GM19043 (cell line): ENCODE data around the gene CRYBG1.
"Not testable (repeated sequence)": the region's sequence is repeated elsewhere in the genome, so short reads cannot be mapped to it uniquely, and the experiment has no call there.

ENCODE experiments used
- ATAC-seq: cut with Tn5 transposase; IDR thresholded peaks from one replicate; pipeline ENCODE4 v1.9.1; 2021; ENCODE audit warnings: low read depth; ENCODE audit not compliant: unreplicated experiment

Gene CRYBG1

GRCh38 chr6:106370639-106371038 is 10.1 kb downstream of the CRYBG1 start:
- ATAC-seq, result no peak

DNA sequence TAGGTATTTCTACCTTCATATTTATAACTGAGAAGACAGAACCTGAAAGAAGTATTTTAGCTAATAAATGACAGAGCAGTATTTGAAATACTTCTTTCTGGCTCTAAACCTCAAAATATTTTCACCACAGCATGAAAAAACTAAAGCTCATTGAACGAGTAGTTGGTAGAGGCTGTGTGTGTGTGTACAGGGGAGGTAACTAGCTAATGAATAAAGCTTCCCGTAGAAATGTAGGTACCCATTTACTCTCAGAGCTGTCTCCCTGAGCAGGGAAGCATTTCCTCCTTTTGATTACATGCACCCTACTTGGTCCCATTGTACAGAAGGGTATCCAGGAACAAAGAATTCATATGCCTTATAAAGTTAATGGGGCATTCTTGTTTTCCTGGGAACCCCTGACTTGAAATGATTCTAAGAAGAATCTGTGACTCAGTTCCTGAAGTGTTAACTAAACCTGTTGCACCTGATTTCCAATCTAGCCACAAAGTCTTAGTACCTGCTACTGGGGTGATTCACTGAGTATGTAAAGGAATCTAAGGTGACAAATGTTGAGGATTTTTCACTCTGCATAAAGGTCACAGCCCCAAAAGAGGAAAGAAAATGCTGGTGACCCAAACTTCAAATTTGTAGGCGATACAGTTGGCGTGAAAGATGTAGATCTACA is 12.5 kb downstream of the CRYBG1 start:
- ATAC-seq, result no peak

GRCh38 chr6:106373502-106374239 is 13.2 kb downstream of the CRYBG1 start:
- ATAC-seq, result no peak

DNA sequence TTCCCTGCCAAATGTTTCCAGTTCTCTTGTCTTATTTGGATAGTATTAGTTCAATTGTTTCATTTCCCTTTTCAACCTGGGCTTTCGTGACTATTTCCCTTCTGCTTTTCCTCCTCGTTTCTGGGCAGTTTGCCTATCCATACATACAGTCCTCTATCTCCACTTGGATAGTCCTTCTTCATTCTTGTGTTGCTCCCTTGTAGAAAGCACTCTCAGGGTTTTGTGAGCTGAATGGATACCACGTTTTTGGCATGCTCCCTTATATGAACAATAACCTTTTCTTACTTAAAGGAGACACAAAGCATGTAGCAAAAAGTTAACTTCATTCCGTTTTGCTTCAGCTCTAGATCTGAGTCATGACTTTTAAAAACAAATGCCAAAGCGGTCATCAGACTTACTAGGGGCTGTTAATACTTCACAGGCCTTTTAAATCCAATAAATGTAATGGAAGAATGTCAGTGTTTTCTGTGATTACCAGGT is 16.6 kb downstream of the CRYBG1 start:
- no peak for ATAC-seq

- no peak for ATAC-seq
These were observed 19.4 kb downstream of the CRYBG1 start for GRCh38 chr6:106379951-106380350.

DNA sequence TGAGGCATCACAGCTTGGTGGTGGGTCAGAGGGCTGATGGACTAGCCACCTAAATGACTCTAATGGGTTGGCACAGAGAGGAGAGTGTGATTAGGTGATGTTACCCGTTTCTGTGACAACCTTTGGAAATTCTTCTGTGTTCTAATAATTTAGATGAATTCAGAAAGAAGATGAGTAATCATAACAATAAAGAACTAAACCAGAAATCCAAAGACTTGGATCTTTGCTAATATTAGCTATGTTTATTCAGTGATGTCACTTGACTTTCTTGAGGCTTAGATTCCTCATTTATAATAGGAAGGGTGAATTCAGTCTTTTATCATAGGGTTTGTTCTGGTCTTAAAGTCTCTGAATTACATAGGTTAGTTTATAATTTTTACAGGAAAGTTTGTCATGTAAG is 19.9 kb downstream of the CRYBG1 start:
- ATAC-seq, result no peak

DNA sequence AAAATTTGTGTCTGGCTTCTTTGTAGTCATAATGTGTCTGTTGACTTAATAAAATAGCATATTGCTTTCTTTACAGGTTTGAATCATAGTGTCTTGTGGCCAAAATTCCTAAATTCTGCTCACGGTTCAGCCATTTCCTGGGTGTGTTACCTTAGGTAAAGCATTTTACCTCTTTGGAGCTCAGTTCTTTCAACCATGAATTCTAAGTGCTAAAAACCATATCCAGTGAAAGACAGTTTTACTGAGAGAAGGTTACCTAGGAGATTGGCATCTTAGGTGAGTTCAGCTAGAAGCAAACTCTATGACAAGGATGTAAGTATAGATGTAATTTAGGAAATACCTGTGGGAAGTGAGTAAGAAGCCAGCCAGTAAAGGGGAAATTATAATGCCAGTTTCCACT is 20.7 kb downstream of the CRYBG1 start:
- ATAC-seq, result no peak

DNA sequence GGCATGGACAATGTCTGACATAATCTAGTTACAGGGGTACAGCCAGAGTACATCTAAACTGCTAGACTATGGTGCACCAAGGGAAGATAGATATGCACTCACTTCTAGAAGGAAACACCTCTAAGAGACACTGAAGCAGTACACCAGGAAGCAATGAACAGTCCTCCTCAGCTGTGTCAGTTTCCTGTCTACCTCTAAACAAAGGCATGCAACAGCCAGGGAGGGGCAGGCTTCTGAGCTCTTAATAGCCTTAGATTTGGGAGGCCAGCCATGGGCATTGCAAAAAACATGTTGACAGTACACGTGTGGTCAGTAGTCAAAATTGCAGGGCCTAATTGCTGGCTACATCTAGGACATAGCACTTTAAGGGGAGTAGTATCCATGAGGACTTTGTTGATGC is 21.4 kb downstream of the CRYBG1 start:
- no peak for ATAC-seq

DNA sequence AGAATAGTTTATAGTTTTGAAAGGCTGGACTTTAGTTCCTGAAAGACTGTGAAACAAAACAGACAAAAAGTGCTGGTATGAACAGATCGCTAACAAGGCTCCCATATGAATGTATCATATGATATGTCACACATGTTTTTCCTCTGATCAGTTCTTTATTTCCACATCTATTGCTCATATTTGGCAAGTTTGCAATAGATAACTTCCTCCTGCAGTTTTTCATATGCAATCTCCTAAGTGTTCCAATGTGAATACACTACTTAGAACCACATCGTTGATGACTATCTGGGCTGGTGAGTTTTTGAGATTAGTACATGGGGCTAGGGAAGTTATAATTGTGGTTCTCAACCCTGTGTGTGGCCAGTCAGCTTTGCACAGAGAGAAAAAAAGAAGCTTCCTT is 23.1 kb downstream of the CRYBG1 start:
- no peak for ATAC-seq

DNA sequence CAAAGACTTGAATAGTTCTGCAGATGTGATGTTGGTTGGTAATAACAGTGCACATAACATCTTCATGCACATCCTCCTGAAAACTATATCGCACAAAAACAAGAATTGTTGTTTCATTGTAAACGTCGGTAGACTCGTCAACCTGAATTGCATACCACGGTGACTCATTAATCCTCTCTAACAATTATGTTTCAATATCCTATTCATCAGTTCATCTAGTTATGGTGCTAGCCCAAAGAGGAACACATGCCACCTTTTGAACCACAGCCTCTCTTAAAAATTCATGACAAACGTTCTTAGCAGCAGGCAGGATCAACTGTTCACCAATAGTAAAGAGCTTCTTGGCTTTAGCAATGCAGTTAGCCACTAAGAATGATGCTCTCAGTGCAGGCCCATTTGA is 25.0 kb downstream of the CRYBG1 start:
- ATAC-seq, result no peak

- ATAC-seq, result no peak
These were observed 27.4 kb downstream of the CRYBG1 start for GRCh38 chr6:106387875-106388274.

DNA sequence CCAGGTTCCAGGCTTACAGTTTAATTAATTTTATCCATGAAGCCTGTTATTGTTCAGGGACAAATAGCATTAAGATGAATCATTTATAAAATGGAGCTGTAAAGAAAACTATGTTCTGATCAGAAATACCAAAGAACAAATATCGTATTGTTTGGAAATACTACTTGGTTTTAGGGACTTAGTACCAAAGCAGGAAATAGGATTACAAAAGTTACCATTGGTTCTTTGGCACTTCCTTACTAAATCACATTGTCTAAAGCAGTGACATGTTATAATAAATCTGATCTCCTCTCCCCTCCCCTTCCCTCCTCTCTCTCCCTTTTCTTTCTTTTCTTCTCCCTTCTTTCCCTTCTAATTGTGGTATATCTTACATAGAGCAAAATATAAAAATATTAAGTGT is 29.6 kb downstream of the CRYBG1 start:
- no peak for ATAC-seq

- no peak for ATAC-seq
These were observed 36.1 kb downstream of the CRYBG1 start for GRCh38 chr6:106396426-106397220.

DNA sequence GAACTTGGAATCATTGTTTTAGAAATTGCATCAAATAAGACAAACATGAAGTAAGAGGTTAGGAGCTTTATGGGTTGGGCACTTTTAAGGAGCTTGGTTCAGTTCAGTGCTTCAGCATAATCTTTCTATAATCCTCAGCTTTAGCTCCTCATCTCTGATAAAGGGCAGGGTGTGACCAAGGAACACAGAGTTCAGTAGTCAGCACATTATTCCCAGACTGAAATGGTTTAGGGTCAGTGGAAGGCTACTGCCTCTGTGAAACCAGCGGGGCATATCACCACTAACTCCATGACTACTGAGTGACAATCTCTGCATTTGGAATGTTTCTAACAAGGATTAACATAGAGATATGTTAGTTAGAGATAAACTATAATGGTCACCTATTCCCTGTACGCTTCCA is 36.9 kb downstream of the CRYBG1 start:
- ATAC-seq, result no peak

DNA sequence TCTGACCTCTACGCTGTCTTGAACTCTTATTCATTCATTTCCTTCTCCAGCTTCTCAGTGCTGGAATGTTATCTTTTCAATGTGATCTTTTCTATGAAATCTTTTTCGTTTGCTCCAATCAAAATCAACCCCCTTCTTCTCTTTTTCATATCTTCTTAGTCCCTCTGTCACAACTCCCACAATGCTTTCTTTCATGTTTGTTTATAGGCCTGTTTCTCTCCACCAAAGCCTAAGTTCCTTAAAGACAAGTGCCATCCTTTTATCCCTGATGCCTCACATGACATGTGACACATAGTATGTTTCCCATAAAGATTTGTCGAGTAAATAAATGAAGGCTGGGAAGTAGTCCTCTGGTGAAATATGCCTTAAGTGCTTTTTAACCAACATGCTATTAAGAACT is 38.1 kb downstream of the CRYBG1 start:
- no peak for ATAC-seq

- not testable (repeated sequence) for ATAC-seq
These were observed 44.5 kb downstream of the CRYBG1 start for GRCh38 chr6:106405044-106405443.

GRCh38 chr6:106411056-106411455 is 50.5 kb downstream of the CRYBG1 start:
- no peak for ATAC-seq

GRCh38 chr6:106411643-106412200 is 51.2 kb downstream of the CRYBG1 start:
- ATAC-seq, result no peak

DNA sequence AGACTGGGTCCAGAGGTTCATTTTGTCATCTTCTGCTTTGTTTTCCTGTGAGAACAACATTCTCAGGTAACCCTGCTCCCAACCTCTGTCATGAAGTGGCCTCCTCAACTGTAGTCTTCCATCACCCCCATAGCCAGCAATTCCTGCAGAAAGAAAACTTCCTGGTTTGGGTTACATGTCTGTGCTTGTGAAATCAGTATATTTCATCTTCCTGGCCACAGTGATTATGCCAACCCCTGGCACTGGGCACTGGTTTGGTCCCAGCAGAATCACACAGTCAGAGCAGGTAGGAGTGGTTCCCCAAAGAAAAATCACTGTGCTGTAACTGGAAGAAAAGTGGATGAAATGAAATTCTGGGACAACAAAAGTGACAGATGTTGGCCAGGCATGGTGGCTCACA is 52.5 kb downstream of the CRYBG1 start:
- no peak for ATAC-seq

DNA sequence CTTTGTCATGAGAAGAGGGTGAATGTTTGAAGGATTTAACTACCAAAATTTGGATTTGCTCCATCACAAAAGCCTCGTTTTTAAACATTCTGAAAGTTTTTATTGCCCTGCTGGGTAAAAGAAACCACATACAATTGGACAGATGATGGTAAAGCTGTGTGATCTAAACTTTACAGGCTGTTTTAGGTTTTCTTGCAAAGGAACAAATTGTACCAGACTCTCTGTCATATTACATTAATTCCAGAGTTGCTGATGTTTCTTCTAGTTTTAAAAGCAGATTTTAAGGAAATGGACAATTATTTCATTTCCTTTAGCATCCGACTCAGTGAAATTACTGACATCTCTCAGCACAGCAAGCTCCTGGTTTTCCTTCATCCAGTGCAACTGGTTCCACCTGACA is 53.2 kb downstream of the CRYBG1 start:
- no peak for ATAC-seq

DNA sequence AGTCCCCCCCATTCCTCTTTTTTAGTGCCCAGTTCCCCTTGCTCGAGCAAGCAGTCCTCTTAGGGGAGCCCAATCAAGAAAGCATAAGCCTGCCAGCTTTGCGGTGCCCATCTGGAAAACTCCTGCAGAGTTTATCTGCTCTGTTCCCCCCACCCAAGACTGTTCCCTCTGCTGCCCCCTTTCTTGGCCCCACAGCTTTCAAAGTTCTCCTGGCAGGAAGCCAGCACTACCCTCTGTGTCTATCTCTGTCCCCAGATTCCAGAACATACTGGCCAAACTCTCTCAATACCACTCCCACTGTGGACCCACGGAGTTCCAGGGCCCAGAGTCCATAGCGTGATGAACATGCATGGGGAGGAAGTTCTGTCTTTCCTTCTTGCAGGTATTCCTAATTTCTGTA is 55.4 kb downstream of the CRYBG1 start:
- ATAC-seq, result no peak
